HG02884 (cell line): ENCODE measurements around the gene SLC43A1.

Experiments used
- ATAC-seq: cut with Tn5 transposase; IDR thresholded peaks from one replicate; pipeline ENCODE4 v1.9.1; 2021; ENCODE audit warnings: mild to moderate bottlenecking, moderate library complexity; ENCODE audit not compliant: unreplicated experiment

The SLC43A1 gene

DNA sequence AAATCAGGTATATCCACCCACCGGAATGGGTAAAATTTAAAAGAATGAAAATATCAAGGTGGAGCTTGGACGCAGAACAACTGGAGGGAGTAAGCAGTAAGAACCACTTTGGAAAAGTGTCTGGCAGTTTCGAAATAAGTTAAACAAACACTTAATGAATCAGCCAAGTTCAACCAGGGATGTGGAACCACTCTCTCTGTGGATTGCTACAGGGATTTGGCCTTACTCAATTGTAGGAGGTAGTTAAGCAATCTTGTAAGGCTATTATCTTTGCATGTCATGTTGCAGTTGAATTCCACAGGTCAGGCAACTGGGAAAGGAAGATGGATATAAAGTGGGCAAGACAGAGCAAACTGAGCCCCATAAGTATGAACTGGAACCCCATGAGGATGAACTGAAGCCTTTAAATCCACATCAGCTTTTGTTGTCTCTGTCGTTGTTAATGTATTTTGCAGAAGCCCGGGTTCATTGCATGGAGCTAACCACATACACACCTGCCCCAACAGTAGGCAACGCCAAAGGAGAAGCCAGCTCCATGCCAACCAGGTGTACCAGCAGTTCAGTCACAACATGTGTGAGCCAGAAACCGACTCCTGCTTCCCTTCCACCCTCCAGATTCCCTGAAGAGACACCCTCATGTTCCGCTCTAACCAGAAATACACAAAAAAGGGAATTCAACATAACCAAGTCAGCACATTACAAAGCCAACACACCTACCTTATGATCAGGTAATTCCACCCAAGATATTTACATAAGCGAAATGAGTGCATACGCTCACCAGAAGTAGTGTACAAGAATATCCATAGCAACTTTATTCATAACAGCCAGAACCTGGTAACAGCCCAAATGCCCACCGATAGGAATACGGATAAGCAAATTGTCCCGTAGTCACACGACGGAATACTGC lies 80.6 kb downstream of the SLC43A1 start:
- ATAC-seq, result no peak
